Activated T-helper 9 cell treated with anti-CD3 and anti-CD28 coated beads, Interleukin-2, amount 50 U/mL, for 16 hours (primary cell): ENCODE measurements around the gene ABHD17A.
"Not testable (repeated sequence)": the region's sequence is repeated elsewhere in the genome, so short reads cannot be mapped to it uniquely, and the experiment has no call there.

Source experiments
- DNase-seq: peaks from one replicate; pipeline ENCODE4 v3.0.0-alpha.2; 2020; ENCODE audit warnings: low read depth

ABHD17A gene

DNA sequence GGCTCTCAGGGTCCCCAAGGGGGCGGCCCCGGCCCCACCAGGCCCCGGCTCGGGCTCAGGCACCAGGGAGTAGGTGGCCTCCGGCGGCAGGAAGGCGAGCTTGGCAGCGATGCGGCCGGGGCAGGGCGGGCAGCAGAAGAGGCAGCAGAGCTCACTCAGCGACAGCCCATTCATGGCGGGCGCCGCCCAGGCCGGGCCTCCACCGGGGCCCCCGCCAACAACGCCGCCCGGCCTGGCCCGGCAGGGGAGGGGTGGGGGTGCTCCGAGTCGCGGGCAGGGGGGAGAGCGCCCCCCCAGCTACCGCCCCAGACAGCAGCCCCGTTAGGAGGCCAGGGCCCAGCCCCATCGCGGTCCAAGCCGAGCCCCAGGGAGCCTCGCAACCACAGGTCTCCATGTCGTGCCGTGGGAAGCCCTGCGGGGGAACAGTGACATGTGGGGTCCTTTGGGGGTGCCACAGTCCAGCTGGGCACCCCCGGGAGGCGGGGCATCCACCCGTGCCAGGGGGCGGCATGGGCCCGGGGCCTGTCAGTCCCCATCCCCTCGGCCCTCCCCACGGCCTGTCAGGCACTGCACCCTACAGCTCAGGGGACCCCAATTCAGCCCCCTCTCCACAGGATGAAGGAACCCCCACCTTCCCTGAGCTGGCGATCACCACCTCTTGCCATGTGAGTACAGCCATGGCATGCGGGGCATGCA, 3.8 kb downstream of the ABHD17A start:
- DNase-seq = not testable (repeated sequence)

DNA sequence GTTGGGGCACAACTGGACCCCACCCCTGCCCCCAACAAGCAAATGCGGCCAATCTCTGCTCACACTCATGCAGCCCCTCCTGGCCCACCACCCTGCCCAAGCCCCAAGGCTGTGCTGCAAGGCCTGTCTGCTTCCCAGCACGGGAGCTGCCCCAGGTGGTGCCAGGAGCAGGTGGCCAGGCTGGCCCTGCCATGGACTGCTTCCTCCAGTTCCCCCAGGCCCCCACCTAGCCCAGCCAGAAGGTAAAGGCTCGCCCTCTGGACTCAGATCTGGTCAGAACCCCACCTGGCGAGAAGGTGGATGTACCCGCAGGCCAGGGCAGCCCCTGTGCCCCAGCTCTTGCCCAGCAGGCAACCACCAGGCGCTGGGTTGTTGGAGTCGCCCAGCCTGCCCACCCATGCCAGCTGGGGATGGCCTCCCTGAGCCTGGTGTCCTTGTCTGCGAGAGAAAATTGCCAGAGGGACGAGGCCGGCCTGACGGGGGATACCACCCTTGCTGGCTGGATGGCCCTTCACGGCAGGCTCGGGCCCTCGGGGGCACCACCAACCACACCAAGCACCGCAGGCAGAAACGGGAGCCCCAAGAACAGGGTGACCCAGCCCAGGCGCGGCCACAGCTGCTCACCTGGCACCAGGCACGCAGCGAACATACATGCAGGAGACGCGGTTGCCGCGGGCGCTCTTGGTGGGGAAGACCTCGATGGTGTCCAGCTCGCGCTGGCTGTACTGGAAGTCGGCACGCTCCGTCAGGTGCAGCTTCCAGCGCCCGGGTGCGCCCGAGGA, 4.5 kb downstream of the ABHD17A start:
- DNase-seq = no peak

DNA sequence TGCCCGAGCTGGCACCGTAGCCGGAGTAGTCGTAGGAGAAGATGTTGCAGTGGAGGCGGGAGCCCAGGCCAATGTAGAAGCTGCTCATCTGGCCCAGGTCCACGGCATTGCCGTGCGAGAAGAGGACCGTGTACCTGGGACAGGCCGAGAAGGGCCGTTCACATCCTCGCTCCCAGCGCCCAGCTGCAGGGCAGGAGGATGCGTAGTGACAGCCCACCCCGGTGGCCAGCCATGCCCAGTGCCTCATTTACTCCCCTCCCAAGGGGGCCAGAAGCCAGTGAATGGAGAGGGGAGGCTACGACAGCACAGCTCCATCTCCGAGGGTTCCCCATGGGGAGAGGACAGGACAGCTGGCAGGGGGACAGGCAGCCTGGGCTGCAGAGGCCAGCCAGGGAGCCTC, 5.3 kb downstream of the ABHD17A start:
- DNase-seq = not testable (repeated sequence)

DNA sequence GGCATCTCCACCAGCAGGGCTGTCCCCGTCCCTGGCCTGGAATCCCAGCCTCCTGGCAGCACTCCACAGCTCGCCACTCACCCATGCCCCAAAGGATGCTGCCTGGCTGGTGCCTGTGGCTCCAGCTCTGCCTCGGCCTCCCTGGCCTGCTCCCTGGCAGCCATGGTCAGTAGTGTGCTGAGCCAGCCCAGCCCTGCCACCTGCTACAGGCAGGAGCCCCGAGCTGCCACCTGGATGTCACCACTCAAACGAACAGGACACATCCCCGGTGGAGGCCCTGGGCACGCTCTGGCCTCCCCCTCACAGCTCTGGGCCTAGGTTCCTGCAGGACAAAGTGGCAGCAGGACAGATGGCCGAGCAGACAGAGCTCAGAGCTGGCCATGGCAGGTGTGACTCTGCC, 6.7 kb downstream of the ABHD17A start:
- DNase-seq = not testable (repeated sequence)

DNA sequence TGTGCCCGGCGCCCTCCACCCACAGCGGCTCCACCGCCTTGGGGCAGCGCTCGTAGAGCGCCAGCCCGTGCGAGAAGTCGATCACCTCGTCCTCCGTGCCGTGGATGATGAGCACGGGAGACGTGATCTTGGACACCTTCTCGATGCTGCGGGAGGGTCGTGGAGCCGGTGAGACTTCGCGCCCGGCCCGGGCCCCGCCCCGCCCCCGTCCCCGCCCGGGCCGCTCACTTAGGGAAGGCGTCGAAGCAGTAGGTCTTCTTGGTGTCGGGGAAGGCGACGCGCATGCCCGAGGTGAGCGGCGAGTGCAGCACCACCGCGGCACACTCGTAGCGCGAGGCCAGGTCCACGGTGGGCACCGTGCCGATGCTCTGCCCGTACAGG, 8.0 kb downstream of the ABHD17A start:
- not testable (repeated sequence) for DNase-seq

DNA sequence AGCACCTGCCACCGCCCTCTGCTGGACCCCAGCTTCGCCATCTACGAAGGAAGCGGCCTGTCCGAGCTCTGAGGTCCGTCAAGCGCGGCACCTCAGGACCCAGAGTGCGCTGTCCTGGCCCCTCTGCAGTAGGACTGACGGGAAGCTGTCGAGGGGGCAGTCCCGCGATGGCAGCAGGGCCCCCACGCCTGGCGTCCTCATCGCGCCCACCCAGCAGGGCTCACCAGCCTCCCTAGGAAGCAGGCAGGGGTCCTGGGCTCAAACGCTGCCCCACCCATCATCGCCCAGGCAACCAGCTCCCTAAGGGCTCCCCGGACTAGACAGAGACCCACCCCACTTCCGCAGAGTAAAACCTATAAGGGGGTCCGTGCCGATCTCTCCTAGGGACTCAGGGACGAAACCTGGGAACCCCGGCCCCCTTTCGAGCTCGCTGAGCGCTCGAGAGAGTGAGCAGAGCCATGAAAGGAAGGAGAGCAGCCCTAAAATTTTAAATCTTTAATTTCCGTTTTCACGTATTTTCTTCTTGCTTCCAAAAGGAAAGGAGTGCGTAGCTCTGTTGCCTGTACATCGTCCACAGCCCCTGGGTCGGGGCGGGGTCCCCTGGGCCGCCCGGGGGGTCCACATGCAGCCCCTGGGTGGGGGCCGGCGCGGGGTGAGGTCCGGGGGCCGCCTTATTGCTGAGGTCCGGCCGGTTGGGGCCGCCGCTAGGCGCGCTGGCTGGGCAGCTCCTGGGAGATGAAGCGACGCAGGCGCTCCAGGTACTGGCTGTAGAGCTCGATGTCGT, 8.6 kb downstream of the ABHD17A start:
- DNase-seq = not testable (repeated sequence)

DNA sequence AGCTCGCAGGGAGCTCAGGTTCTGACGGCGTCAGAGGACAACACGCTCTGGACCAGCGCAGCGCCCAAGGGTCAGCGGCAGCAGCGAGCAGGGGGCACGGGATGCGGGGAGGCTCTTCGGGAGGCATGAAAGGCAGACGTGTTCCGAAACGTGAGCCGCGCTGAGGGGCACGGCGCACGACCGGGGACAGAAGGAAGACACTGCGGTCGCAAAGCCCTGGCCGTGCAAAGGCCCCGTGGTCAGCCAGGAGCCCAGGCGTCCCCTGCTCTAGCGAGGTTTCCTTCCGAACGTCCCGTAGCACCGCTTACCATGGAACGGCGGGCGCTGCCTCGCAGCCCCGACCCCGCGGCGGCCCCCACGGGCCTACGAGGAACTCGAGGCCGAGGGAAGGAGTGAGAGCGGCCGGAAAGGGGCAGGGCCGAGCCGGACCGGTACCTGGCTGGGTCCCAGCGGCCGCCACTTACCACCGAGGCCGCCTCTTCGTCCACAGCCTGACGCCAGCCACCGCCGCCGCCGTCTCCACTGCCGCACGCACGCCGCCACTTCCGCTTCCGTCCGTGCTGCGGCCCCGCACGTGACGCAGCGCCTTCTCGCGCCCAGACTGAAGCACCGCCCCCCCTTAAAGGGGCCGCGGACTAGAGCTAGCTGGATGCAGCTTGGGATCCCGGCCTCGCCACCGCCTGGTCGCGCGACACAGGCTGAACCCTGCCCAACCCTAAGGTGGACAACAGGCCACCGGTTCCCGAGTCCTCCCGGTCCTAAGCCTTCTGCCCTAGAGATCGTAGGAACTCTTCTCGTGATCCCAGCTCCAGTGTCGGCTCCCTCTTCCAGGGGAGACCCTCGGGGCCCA, 9.4 kb downstream of the ABHD17A start:
- DNase-seq = peak; percentile 83

DNA sequence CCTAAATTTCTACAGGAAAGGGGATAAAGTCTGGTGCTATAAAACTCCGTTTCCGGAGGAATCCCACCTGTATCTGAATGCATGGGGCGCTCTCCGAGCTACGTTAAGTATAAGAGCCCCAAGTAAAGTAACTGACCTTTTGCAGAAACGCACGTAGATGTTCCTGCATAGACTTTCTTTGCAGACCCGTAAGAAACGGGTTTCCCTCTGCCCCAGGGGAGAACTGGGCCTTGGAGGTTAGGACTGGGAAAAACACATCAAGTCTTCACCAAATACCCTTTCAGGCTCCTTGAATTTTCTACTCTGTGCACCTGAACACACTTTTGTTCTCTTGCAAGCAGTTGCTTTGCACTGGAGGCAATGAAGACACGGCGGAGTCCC, 10.0 kb downstream of the ABHD17A start:
- DNase-seq = not testable (repeated sequence)

DNA sequence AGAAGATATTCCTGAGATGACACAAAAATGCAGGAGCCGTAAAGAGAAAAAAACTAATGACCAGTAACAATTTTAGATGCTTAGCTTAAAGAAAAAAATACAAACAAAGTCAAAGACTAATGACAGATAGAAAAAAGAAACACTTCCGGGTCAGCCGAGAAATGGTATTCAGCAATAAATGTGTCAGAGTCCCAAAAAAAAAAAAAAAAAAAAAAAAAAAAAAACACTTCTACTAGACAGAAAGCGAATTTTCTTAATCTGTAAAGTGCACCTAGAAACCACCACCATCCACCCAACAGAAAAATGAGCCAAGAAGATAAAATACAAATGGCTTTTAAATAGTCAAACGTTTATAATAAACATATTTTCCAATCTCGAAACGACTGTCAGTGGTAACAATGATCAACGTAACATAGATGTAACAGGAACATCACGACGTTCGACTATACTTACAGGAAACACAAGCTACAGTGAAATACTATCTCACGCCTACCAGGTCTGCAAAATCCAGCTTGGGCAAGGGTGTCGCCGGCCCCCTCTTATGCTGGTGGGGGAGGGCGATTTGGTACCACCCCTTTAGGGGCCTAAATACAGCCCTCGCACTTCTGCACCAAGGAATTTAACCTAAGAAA, 10.6 kb downstream of the ABHD17A start:
- DNase-seq = no peak

DNA sequence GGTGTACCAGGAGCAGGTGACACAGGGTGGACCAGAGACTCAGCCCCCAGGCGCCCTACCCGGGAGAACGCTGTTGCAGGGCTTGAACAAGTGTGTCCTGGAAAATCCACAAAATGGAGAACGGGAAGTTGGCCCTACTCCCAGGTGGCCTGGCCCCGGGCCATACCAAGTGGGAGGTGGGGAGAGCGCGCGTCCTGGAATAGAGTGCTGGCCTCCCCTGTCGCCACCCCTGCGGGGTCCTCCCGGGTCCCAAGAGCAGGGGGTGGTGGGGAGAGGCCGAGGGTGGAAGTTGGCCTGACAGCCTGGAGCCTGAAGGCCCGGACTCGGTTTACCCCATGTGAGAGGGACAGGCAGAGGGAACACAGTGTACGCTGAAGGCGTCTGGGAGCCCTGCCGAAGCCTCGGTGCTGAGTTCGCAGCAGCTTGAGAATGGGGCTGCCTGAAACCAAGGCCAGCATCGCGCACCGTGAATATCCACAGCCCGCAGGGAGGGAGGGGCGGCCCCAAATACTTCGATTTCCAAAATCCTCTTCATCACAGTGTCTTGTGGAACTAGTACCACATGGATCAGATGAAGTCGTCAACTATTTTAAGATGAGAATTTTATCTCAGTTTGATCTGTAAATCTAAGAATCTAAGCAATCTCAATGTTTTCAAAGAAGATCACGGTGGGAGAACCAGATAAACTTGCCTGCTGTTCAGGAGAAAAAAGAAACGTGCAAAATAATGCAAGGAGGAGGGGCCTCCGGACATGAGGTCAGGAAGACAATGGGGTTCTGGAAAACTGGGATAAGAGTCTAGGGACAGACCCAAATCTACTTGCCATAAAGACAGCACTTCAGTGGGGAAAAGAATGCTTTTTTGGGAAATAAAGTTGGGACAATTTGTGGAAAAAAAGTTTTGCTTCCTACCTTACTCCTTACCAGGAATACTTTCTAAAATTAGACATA, 11.5 kb downstream of the ABHD17A start:
- DNase-seq = no peak

DNA sequence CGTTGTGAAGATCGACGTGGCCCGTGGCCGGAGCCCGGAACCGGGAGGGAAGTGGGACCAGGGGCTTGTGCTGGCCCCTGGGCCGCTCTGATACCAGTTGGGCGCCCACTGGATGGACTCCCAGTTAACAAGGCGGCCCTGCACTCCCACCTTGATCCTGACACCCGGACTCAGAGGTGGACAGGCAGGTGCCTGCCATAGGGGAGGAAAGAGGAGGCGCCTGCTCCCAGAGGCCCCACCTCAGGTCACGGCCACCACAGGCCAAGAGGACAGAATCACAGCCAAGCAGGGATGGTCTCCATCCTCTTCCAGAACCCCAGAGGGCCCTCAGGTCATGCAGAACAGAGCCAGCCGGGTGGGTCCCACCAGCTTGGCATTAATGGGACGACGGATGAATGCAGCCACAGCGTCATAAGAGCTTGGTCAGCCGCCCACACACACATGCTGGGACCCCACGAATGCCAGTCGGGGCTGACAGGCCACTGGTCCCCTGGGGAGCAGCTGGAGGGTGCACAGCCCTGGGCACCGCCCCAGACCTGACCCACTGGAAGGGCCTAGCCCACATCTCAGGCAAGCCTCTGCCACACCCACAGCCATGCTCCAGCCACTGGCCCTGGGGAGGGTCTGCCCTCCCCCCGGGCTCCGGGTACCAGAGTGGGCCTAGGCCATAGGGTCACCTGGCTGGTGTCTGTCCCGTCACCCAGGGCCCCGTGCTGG, 12.3 kb downstream of the ABHD17A start:
- DNase-seq = no peak

DNA sequence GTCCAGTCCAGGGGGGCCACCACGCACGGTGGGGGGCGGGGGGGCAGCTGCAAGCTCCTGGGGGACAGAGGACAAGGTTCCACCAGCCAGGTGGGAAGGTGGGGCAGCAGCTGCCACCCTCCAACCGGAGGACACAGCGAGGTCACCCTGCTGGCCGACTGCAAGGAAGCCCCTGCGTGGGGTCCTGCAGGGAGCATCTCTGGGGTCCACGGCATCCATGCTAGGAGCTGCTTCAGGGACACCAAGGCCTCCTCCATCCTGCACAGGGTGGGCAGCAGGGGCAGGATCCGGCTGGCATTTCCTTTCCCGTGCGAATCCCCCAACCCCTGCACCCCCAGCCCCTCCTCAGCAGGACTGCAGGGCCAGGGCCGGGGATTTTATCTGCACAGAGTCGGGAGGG, 13.7 kb downstream of the ABHD17A start:
- DNase-seq = no peak

DNA sequence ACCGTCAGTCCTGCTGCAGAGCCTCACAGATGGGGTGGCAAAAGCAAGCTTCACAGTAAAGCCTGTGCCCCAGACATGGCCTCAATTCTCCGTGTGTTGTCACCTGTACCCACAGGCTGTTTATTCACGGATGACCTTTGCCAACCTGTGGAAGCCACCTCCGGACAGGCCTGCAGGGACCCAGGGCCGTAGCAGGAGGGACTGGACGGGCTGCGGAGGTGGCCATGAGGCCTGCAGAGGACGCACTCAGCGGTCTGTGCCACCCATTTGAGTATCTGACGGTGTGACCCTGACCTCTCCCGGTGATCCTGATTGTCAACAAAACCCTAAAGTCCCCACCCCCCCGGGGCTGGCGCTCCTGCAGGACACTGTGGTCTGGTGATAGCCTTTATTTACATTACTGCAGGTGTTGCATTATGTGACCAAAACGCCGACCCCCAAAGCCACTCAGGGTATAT, 14.1 kb downstream of the ABHD17A start:
- DNase-seq = no peak

DNA sequence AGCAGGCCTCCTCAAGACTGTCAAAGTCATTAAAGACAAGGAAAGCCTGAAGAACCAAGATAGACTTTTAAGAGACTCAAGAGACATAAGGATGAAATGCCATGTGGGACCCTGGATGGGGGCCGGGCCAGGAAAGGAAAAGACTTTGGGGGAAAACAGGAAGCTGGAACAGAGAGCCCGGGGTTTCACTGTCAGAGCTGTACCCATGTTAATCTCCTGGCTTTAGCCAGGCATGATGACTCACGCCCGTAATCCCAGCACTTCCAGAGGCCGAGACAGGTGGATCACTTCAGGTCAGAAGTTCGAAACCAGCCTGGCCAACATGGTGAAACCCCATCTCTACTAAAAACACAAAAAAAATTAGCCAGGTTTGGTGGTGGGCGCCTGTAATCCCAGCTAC, 16.3 kb downstream of the ABHD17A start:
- no peak for DNase-seq

DNA sequence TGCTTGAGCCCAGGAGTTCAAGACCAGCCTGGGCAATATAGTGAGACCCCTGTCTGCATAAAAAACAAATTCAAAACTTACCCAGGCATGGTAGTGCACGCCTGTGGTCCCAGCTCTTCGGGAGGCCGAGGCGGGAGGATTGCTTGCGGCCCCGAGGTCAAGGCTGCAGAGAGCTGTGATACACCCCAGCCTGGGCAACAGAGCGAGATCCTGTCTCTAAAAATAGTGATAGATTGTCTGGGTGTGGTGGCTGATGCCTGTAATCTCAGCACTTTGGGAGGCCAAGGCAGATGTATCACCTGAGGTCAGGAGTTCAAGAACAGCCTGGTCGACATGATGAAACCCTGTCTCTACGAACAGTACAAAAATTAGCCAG, 18.0 kb downstream of the ABHD17A start:
- DNase-seq = no peak

DNA sequence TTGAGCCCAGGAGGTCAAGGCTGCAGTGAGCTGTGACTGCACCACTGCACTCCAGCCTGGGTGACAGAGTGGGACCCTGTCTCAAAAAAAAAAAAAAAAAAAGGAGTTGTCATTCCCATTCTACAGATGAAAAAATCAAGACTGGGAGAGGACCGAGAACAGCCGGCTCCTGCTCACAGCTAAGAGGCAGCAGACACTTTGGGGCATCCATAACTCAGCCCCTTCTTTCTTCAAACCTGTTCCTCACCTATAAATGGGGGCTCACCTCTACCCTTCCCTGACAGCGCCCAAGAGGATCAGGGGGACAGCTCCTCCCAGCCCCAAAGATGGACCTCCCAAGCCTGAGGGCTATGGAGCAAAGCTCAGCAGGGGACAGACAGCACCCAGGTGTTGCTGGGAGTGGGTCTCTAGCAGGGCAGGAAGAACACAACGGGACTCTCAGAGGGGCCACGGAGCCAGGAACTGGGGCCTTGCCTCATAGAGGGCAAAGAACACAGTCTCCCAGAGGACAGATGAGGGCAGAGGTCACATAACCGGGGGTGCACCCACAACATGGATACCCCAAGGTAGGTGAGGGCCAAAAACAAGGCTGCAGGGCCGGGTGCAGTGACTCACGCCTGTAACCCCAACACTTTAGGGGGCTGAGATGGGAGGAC, 18.5 kb downstream of the ABHD17A start:
- DNase-seq = no peak

DNA sequence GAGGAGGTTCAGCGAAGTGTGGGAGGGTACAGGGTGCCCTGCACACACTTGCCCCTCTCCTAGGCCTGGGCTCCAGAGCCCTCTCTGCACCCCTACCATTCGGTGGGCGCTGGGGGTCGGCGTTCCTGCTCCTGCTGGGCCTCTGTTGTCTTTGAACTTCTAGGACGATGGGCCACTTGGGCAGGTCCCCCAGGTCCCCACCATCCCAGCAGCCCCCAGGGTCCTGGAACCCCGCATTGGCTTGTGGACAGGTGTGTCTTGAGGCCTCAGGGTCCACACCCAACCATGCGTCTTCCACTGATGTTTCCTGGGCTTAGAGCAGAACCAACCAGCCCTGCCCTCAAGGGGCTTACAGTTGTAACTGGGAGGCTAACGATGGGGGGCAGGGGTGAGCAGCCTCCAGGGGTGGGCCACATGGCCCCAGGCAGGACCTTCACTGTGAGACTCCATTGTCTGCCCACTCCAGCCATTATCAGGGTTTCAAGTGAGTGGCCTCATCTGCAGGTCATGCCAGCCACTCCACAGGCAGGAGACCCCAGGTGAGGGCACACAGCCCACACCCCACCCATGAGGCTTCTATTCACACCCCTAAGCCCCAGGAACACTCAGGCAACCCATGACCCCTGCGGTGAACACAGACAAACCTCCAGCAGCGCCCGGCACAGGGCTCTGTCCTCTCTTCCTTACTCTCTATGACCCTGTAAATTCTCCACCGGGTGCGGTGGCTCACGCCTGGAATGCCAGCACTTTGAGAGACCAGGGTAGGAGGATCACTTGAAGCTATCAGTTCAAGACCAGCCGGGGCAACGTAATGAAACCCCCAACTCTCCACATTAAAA, 19.9 kb downstream of the ABHD17A start:
- no peak for DNase-seq
